ENCODE data around the gene ZNF215.

ZNF215 gene

DNA sequence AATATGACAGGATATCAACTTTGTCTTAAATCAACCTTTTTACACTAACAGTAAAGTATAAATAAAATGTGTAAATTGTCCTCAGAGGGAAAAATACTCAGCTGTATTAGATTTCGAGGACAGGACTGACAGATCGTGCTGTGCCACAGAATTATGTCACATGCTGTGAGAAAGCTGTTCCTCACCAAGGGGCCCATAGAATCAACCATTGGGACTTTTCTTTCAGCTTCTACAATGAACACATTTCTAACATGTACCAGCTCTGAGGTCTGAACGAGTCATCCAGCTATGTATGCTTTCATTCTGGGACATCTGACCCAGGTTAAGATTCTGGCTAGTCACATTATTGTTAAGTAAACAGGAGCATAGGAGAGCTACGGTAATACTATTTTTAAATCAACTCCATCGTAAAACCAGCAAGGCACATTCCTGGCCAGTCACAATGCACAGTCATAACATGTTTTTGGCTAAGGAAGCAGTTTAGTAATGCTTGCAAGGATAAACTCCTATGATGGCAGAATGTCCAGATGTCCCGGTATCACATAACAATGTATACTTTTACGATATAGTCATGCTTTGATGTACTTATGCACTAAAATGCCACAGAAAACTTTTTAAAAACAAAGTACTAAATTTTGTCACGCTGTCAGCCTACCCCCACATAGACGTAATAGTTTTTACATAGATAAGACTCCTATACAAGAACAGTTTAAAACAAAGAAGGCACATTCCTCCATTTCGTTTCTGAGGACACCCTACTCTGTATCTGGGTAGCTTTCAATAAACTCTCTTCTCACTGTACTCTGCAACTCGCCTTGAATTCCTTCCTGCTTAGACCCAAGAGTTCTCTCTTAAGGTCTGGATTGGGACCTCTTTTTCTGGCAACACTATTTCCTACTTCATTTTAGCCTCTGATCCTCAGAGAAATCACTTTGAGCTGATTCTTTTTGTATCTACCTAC is 66.5 kb downstream of the ZNF215 start:
- no peaks in the 10 kb centered on the region for H3K79me2 ChIP-seq (ENCODE audit: insufficient read depth, low read length)
- ATAC-seq (ENCODE audit: insufficient read depth, low read depth), result no peak
- H3K27ac ChIP-seq (ENCODE audit: low read length), result no peak overlapping the region
- H2AFZ ChIP-seq (ENCODE audit: low read depth, low read length), result no peak overlapping the region
- peaks cover 3% of the 10 kb centered on the region for H3K27me3 ChIP-seq (ENCODE audit: insufficient read depth, low read length, poor library complexity)
- H3K9me3 ChIP-seq (ENCODE audit: insufficient read depth, low read length, severe bottlenecking), result no peaks in the 10 kb centered on the region
- H3K4me2 ChIP-seq (ENCODE audit: insufficient read depth, low read length), result no peak overlapping the region
- TF ChIP-seq, protein P1, sequence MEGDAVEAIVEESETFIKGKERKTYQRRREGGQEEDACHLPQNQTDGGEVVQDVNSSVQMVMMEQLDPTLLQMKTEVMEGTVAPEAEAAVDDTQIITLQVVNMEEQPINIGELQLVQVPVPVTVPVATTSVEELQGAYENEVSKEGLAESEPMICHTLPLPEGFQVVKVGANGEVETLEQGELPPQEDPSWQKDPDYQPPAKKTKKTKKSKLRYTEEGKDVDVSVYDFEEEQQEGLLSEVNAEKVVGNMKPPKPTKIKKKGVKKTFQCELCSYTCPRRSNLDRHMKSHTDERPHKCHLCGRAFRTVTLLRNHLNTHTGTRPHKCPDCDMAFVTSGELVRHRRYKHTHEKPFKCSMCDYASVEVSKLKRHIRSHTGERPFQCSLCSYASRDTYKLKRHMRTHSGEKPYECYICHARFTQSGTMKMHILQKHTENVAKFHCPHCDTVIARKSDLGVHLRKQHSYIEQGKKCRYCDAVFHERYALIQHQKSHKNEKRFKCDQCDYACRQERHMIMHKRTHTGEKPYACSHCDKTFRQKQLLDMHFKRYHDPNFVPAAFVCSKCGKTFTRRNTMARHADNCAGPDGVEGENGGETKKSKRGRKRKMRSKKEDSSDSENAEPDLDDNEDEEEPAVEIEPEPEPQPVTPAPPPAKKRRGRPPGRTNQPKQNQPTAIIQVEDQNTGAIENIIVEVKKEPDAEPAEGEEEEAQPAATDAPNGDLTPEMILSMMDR (IDR thresholded peaks at IDR 0.05; ENCODE audit: borderline replicate concordance, extremely low read depth, low read length, poor library complexity, severe bottlenecking), result no peak
- no peak for TF ChIP-seq EZH2 (IDR thresholded peaks at IDR 0.05; ENCODE audit: borderline replicate concordance, low read depth, low read length, severe bottlenecking)
- H3K4me3 ChIP-seq (ENCODE audit: low read depth in 1 of 2, low read length in 2 of 2), result no peak overlapping the region
- H3K36me3 ChIP-seq (ENCODE audit: insufficient read depth, low read length), result no peaks in the 10 kb centered on the region
- H4K20me1 ChIP-seq (ENCODE audit: insufficient read depth, low read length), result no peaks in the 10 kb centered on the region
- no peak for DNase-seq
- no peaks in the 10 kb centered on the region for H3K4me1 ChIP-seq (ENCODE audit: insufficient read depth, low read length)
- H3K9ac ChIP-seq (ENCODE audit: low read depth, low read length), result no peak overlapping the region

DNA sequence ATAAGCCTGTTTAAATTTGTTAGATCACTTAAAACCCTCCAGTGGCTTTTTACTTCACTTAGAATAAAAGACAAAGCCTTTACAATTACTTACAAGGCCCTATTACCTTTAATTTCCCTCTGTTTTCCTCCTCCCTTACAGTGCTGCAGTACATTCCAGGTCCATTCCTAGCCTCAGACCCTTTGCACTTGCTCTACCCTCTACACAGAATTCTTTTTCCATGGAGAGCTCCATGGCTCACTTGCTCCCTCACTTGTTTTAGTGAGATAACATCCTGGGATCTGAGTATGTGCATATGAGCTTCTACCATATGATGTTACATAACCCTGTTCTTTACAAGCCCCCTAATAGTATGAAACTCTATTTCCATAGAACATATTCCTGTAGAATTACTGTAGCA is 69.5 kb downstream of the ZNF215 start:
- Histone ChIP-seq H3K79me2 (ENCODE audit: insufficient read depth, low read length) (no peaks in the 10 kb centered on the region), H3K36me3 (ENCODE audit: insufficient read depth, low read length) (no peaks in the 10 kb centered on the region), H3K27me3 (ENCODE audit: insufficient read depth, low read length, poor library complexity) (peaks cover 3% of the 10 kb centered on the region), H3K9me3 (ENCODE audit: insufficient read depth, low read length, severe bottlenecking) (no peaks in the 10 kb centered on the region), H3K4me1 (ENCODE audit: insufficient read depth, low read length) (no peaks in the 10 kb centered on the region), H2AFZ (ENCODE audit: low read depth, low read length) (no peak overlapping the region), H3K9ac (ENCODE audit: low read depth, low read length) (no peak overlapping the region), H4K20me1 (ENCODE audit: insufficient read depth, low read length) (no peaks in the 10 kb centered on the region), H3K27ac (ENCODE audit: low read length) (no peak overlapping the region), H3K4me3 (ENCODE audit: low read depth in 1 of 2, low read length in 2 of 2) (no peak overlapping the region), H3K4me2 (ENCODE audit: insufficient read depth, low read length) (no peak overlapping the region)
- DNase-seq (no peak), ATAC-seq (ENCODE audit: insufficient read depth, low read depth) (no peak)
- no peak for TF ChIP-seq EZH2 (IDR thresholded peaks at IDR 0.05; ENCODE audit: borderline replicate concordance, low read depth, low read length, severe bottlenecking)
- TF ChIP-seq, protein P1 (IDR thresholded peaks at IDR 0.05; ENCODE audit: borderline replicate concordance, extremely low read depth, low read length, poor library complexity, severe bottlenecking), result no peak

DNA sequence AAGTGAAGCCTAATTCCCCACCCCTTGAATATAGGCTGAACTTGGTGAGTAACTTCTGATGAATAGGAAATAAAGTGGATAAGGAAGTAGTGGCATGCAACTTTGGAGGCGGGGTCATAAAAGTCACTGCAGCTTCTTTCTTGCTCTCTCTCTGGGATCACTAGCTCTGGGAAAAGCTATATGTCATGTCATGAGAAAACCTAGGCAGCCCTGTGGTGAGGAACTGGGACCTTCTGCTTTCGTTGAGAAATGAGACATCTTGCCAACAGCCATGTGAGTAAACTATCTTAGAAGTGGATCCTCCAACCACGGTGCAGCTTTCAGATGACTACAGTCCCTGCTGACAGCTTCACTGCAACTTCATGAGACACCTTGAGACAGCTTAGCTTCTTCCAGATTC is 78.3 kb downstream of the ZNF215 start:
- Histone ChIP-seq H3K79me2 (ENCODE audit: insufficient read depth, low read length) (no peaks in the 10 kb centered on the region), H3K4me3 (ENCODE audit: low read depth in 1 of 2, low read length in 2 of 2) (no peak overlapping the region), H4K20me1 (ENCODE audit: insufficient read depth, low read length) (no peaks in the 10 kb centered on the region), H3K9ac (ENCODE audit: low read depth, low read length) (no peak overlapping the region), H2AFZ (ENCODE audit: low read depth, low read length) (no peak overlapping the region), H3K27ac (ENCODE audit: low read length) (no peak overlapping the region), H3K36me3 (ENCODE audit: insufficient read depth, low read length) (no peaks in the 10 kb centered on the region), H3K9me3 (ENCODE audit: insufficient read depth, low read length, severe bottlenecking) (no peaks in the 10 kb centered on the region), H3K27me3 (ENCODE audit: insufficient read depth, low read length, poor library complexity) (no peaks in the 10 kb centered on the region), H3K4me2 (ENCODE audit: insufficient read depth, low read length) (no peak overlapping the region), H3K4me1 (ENCODE audit: insufficient read depth, low read length) (no peaks in the 10 kb centered on the region)
- TF ChIP-seq, protein P1 (IDR thresholded peaks at IDR 0.05; ENCODE audit: borderline replicate concordance, extremely low read depth, low read length, poor library complexity, severe bottlenecking), result no peak
- no peak for TF ChIP-seq EZH2 (IDR thresholded peaks at IDR 0.05; ENCODE audit: borderline replicate concordance, low read depth, low read length, severe bottlenecking)
- DNase-seq (no peak), ATAC-seq (ENCODE audit: insufficient read depth, low read depth) (no peak; the same call in 2 of the 3 replicates)

Data from DND-41 (cell line).